Loucy (cell line): ENCODE results near the gene IL11RA.

Experiments used
- H2AFZ ChIP-seq: fragments of 200-600 bp; sonication (generic); 2 replicates; pipeline ENCODE4 v1.6.0; 2016; ENCODE audit warnings: antibody characterized with exemption, mild to moderate bottlenecking, low read length, moderate library complexity
- H3F3A ChIP-seq: fragments of 200-600 bp; 2 replicates; pipeline ENCODE4 v1.6.0; 2016; ENCODE audit warnings: antibody characterized with exemption, low read depth, mild to moderate bottlenecking
- H3K27me3 ChIP-seq: fragments of 200-600 bp; sonication (generic); 2 replicates; pipeline ENCODE4 v1.6.1; 2014; ENCODE audit warnings: low read length, mild to moderate bottlenecking; ENCODE audit not compliant: insufficient read depth, poor library complexity, severe bottlenecking
- H3K36me3 ChIP-seq: fragments of 200-600 bp; sonication (generic); 2 replicates; pipeline ENCODE4 v1.6.1; 2016; ENCODE audit warnings: low read length; ENCODE audit not compliant: insufficient read depth
- H3K4me1 ChIP-seq: fragments of 200-600 bp; sonication (generic); 2 replicates; pipeline ENCODE4 v1.5.1; 2014; ENCODE audit warnings: low read length, mild to moderate bottlenecking; ENCODE audit not compliant: insufficient read depth, poor library complexity, severe bottlenecking
- H3K4me2 ChIP-seq: fragments of 200-600 bp; sonication (generic); 2 replicates; pipeline ENCODE4 v1.6.0; 2014; ENCODE audit warnings: antibody characterized with exemption, low read length, low read depth, mild to moderate bottlenecking; ENCODE audit not compliant: poor library complexity, severe bottlenecking
- H3K4me3 ChIP-seq: fragments of 200-600 bp; sonication (generic); 2 replicates; pipeline ENCODE4 v1.5.1; 2014; ENCODE audit warnings: low read length, mild to moderate bottlenecking, mixed read lengths; ENCODE audit not compliant: poor library complexity, severe bottlenecking
- H3K79me2 ChIP-seq: fragments of 200-600 bp; sonication (generic); 2 replicates; pipeline ENCODE4 v1.6.1; 2014; ENCODE audit warnings: low read length; ENCODE audit not compliant: insufficient read depth
- H3K9ac ChIP-seq: fragments of 200-600 bp; sonication (generic); 2 replicates; pipeline ENCODE4 v1.6.0; 2014; ENCODE audit warnings: mild to moderate bottlenecking, low read depth, low read length, moderate library complexity; ENCODE audit not compliant: poor library complexity, severe bottlenecking
- H3K9me2 ChIP-seq: fragments of 200-600 bp; sonication (generic); replicated peaks from 2 replicates; pipeline ENCODE4 v1.6.1; 2016; ENCODE audit warnings: low read depth, low read length, mixed read lengths
- H3K9me3 ChIP-seq: fragments of 200-600 bp; sonication (generic); 2 replicates; pipeline ENCODE4 v1.6.1; 2014; ENCODE audit warnings: mild to moderate bottlenecking, antibody characterized with exemption, low read length, low read depth; ENCODE audit not compliant: insufficient read depth
- H4K20me1 ChIP-seq: fragments of 200-600 bp; sonication (generic); 2 replicates; pipeline ENCODE4 v1.6.0; 2014; ENCODE audit warnings: antibody characterized with exemption, low read length, mild to moderate bottlenecking; ENCODE audit not compliant: insufficient read depth, poor library complexity, severe bottlenecking
- EZH2phosphoT487 ChIP-seq: fragments of 200-600 bp; IDR thresholded peaks from 2 replicates; pipeline ENCODE4 v1.6.1; 2018; ENCODE audit warnings: antibody characterized with exemption, mild to moderate bottlenecking, moderate library complexity, borderline replicate concordance
- TF ChIP-seq, protein P1 (sequence below): fragments of 200-600 bp; sonication (generic); conservative IDR thresholded peaks from 2 replicates; pipeline ENCODE4 v1.5.1; 2014; ENCODE audit warnings: mild to moderate bottlenecking, antibody characterized with exemption, low read length

Gene IL11RA

DNA sequence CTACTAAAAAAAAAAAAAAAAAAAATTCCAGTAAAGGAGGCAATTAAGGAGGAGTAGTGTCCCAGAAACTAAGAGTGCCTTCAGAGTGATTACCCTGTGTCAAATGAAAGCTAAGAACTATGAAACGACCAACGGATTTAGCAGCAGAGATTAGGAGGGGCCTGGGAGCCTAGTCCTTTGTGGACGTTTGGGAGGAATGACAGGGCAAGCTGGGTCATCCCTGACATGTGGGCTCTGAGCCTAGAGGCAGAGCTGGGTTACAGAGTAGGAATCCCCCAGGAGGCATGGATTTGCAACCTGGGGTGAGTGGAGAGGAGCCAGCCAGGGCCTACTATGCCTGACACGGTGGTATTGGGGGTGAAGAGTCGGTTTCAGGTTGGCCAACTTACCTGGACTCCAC is 18.8 kb upstream of the IL11RA start:
- Histone ChIP-seq H3K4me1 (peaks cover 21% of the 10 kb centered on the region), H3K9me3 (no peaks in the 10 kb centered on the region), H3F3A (no peaks in the 10 kb centered on the region), H3K36me3 (no peaks in the 10 kb centered on the region), H3K27me3 (peaks cover 20% of the 10 kb centered on the region), H3K4me3 (no peak overlapping the region), H3K4me2 (no peak overlapping the region), H3K79me2 (peaks cover 25% of the 10 kb centered on the region), H2AFZ (no peak overlapping the region), H4K20me1 (peaks cover 13% of the 10 kb centered on the region), H3K9me2 (no peaks in the 10 kb centered on the region), H3K9ac (no peak overlapping the region)
- TF ChIP-seq EZH2phosphoT487: no peak
- TF ChIP-seq, protein P1, sequence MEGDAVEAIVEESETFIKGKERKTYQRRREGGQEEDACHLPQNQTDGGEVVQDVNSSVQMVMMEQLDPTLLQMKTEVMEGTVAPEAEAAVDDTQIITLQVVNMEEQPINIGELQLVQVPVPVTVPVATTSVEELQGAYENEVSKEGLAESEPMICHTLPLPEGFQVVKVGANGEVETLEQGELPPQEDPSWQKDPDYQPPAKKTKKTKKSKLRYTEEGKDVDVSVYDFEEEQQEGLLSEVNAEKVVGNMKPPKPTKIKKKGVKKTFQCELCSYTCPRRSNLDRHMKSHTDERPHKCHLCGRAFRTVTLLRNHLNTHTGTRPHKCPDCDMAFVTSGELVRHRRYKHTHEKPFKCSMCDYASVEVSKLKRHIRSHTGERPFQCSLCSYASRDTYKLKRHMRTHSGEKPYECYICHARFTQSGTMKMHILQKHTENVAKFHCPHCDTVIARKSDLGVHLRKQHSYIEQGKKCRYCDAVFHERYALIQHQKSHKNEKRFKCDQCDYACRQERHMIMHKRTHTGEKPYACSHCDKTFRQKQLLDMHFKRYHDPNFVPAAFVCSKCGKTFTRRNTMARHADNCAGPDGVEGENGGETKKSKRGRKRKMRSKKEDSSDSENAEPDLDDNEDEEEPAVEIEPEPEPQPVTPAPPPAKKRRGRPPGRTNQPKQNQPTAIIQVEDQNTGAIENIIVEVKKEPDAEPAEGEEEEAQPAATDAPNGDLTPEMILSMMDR: no peak

DNA sequence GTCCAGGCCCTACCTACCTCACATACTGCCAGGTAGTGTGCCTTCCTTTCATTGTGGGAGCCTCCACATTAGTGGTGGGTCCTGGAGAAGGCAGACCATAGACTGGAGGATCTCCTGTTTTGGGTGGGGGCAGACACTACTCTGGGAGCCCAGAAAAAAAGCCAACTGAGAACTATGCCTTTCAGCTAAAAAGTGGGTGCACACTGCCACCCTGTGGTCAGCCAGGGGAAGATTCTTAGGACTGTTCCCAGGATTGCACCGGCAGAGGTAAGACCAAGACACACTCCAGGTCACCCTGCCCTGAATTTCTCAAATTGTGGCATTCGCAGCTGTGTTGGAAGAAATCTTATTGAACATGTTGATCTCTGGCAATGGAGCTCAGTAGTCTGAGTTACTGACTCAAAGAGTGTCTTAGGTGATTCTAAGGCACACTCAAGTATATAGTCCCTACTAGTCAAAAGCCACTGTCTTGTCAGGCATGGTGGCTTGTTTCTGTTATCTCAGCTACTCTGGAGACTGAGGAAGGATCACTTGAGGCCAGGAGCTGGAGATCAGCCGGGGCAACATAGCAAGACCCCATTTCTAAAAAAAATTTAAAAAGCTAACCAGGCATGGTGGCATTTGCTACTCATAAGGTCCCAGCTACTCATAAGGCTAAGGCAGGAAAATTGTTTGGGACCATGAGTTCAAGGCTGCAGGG is 18.0 kb upstream of the IL11RA start:
- Histone ChIP-seq H3K27me3 (peaks cover 15% of the 10 kb centered on the region), H2AFZ (no peak overlapping the region), H3F3A (no peaks in the 10 kb centered on the region), H3K9me3 (no peaks in the 10 kb centered on the region), H3K79me2 (peaks cover 25% of the 10 kb centered on the region), H3K36me3 (no peaks in the 10 kb centered on the region), H3K4me2 (no peak overlapping the region), H4K20me1 (peaks cover 13% of the 10 kb centered on the region), H3K4me1 (peaks cover 27% of the 10 kb centered on the region), H3K9me2 (no peaks in the 10 kb centered on the region), H3K4me3 (no peak overlapping the region), H3K9ac (no peak overlapping the region)
- TF ChIP-seq EZH2phosphoT487: no peak
- TF ChIP-seq, protein P1: peak; percentile 90

GRCh38 chr9:34634551-34635248 is 17.3 kb upstream of the IL11RA start:
- Histone ChIP-seq H3K36me3 (no peaks in the 10 kb centered on the region), H4K20me1 (peaks cover 13% of the 10 kb centered on the region)
- TF ChIP-seq, protein P1: no peak
- TF ChIP-seq EZH2phosphoT487: no peak

More at GRCh38 chr9:34634551-34635248, 17.3 kb upstream of the IL11RA start:
- Histone ChIP-seq H3F3A (no peaks in the 10 kb centered on the region), H3K9me2 (no peaks in the 10 kb centered on the region), H3K4me1 (peaks cover 27% of the 10 kb centered on the region), H3K4me3 (no peak overlapping the region), H2AFZ (no peak overlapping the region), H3K9me3 (no peaks in the 10 kb centered on the region), H3K27me3 (peaks cover 9% of the 10 kb centered on the region), H3K4me2 (no peak overlapping the region), H3K9ac (peak overlapping the region; percentile 75), H3K79me2 (peaks cover 25% of the 10 kb centered on the region)
